Heart right ventricle (tissue), 16 donors: ENCODE data around the gene TRDN. TPM values are rescaled to one million over a fixed set of nuclear protein-coding genes. Genes with fewer than 3 reads are reported as not detected.

Experiments used
- ATAC-seq, 8 donors: fragments of 200-7000 bp; cut with Tn5 transposase; one replicate each; pipeline ENCODE4 v1.9.1; 2020; ENCODE audit warnings: mild to moderate bottlenecking in 8 of 8, moderate library complexity in 8 of 8, moderate number of reproducible peaks in 1 of 8
- DNase-seq, 2 donors: peaks; one replicate each; pipeline ENCODE4 v3.0.0-alpha.2; 2020
- H3K27ac ChIP-seq, 10 donors: fragments of 200-600 bp; sonication (generic) in 2 of 10; one replicate each; pipeline versions ENCODE4 v1.5.0 to v1.8.0; 2020 to 2022; ENCODE audit warnings: mild to moderate bottlenecking in 3 of 10
- H3K27me3 ChIP-seq, 7 donors: fragments of 200-600 bp; one replicate each; pipeline ENCODE4 v1.8.0; 2021 to 2022; ENCODE audit warnings: mild to moderate bottlenecking in 2 of 7
- H3K36me3 ChIP-seq, 9 donors: fragments of 200-600 bp; sonication (generic) in 1 of 9; one replicate each; pipeline versions ENCODE4 v1.5.0 to v1.8.0; 2020 to 2022; ENCODE audit warnings: mild to moderate bottlenecking in 2 of 9
- H3K4me1 ChIP-seq, 9 donors: fragments of 200-600 bp; sonication (generic) in 1 of 9; one replicate each; pipeline versions ENCODE4 v1.5.0 to v1.8.0; 2020 to 2022; ENCODE audit warnings: mild to moderate bottlenecking in 4 of 9
- H3K4me3 ChIP-seq, 10 donors: fragments of 200-600 bp; sonication (generic) in 2 of 10; one replicate each; pipeline versions ENCODE4 v1.5.0 to v1.8.0; 2020 to 2022; ENCODE audit warnings: mild to moderate bottlenecking in 7 of 10, moderate library complexity in 2 of 10
- H3K9me3 ChIP-seq, 11 donors: fragments of 200-600 bp in 10 of 11; sonication (generic) in 2 of 11; one replicate each; pipeline versions ENCODE4 v1.5.0 to v1.8.0; 2013 to 2022; ENCODE audit warnings: mild to moderate bottlenecking in 2 of 11, control low read depth in 1 of 11, moderate library complexity in 1 of 11
- WGBS, 2 donors: extraction: QIAGEN DNeasy Blood & Tissue Kit; methylation state at CpG; one replicate each; pipeline ENCODE4 v1.1.7; 2013; ENCODE audit warnings: inconsistent platforms in 1 of 2; 5-methylcytosine and 5-hydroxymethylcytosine counted together
- intact Hi-C, 10 donors: fragments of 100-400 bp; cut with DNase I; formaldehyde crosslinking; loops; one replicate each; pipeline versions ENCODE4 v1.11.1 to v1.14.2; 2022
- polyA plus RNA-seq, 2 donors: library from polyadenylated mRNA; stranded (reverse); fragments of 200-250 nt; gene quantifications; one replicate each; pipeline ENCODE4 v1.2.3, GENCODE V29; 2013
- total RNA-seq, 10 donors: library from RNA; stranded (reverse); fragmentation: NEBNext Ultra II Directional in 3 of 10; extraction: Animal tissue kit (Norgen Biotek cat#: 25700) in 3 of 10; gene quantifications; one replicate each; pipeline versions ENCODE4 v1.2.1 to v1.2.4, GENCODE V29; 2021 to 2023
- TF ChIP-seq, protein P1 (sequence below), 9 donors: fragments of 200-600 bp; sonication (generic) in 2 of 9; IDR thresholded peaks; one replicate each; pipeline versions ENCODE4 v1.5.0 to v1.8.0; 2021 to 2022; ENCODE audit warnings: antibody characterized with exemption in 9 of 9, mild to moderate bottlenecking in 5 of 9, moderate library complexity in 1 of 9
- donor health status: Arrhythmogenic right ventricular cardiomyopathy.
- donor health status: ischemic (EF 13 %, LVEDD 7.1; RV severe dilation, severe dysfunction).
- donor health status: healthy with polysubstance abuse.
- donor health status: DM: no; HTN: yes; CAD: no.
- donor health status: DM: no; HTN: no; CAD: no.
- donor health status: ischemic (EF 25% LVEDD 6.9; RV normal size, moderate dysfunction).
- donor health status: ischemic (EF 25% LVEDD 5.7; RV mildly dilated, moderate dysfunction).
- donor health status: healthy.
- donor health status: DM: yes; HTN: yes; CAD: no.
- donor health status: Ischemic cardiomyopathy.
- donor health status: ischemic (EF 35%, LVEDD 5.7; RV mildly dilated, moderate dysfunction).
- donor health status: nonischemic (EF 11% LVEDD 7.7; RV severe dilation, severe dysfunction).
- donor health status: DM: yes; HTN: yes; CAD: no.
- donor health status: PGD.
- donor health status: ischemic (EF 29% LVEDD 5.4; RV normal size, mild dysfunction).
- donor health status: nonischemic (EF 23%, LVEDD 6.1; RV moderate dilation, normal function).

Gene TRDN
- total and polyA plus RNA-seq, 12 donors = 37.6 to 1,141 (median 437) TPM

GRCh38 chr6:123546537-123546936 is 90.2 kb downstream of the TRDN start:
- H3K27ac ChIP-seq = no peak overlapping the region

GRCh38 chr6:123541462-123541861 is 95.3 kb downstream of the TRDN start:
- peak in 1 of 8 donors; percentile 44 for ATAC-seq

More at GRCh38 chr6:123546537-123546936, 90.2 kb downstream of the TRDN start:
- intact Hi-C loops = no loop called here
- DNase-seq (no peak), ATAC-seq (no peak)
- H3K4me1 ChIP-seq = peaks cover 0 to 29% (median 5%) of the 10 kb centered on the region in 9 donors
- H3K4me3 ChIP-seq = no peak overlapping the region
- 50 to 51% methylated on average over 2 of the region's 2 CpGs for WGBS, 2 donors
- no peaks in the 10 kb centered on the region for H3K9me3 ChIP-seq
- TF ChIP-seq, protein P1, sequence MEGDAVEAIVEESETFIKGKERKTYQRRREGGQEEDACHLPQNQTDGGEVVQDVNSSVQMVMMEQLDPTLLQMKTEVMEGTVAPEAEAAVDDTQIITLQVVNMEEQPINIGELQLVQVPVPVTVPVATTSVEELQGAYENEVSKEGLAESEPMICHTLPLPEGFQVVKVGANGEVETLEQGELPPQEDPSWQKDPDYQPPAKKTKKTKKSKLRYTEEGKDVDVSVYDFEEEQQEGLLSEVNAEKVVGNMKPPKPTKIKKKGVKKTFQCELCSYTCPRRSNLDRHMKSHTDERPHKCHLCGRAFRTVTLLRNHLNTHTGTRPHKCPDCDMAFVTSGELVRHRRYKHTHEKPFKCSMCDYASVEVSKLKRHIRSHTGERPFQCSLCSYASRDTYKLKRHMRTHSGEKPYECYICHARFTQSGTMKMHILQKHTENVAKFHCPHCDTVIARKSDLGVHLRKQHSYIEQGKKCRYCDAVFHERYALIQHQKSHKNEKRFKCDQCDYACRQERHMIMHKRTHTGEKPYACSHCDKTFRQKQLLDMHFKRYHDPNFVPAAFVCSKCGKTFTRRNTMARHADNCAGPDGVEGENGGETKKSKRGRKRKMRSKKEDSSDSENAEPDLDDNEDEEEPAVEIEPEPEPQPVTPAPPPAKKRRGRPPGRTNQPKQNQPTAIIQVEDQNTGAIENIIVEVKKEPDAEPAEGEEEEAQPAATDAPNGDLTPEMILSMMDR (IDR thresholded peaks at IDR 0.05) = no peak
- H3K36me3 ChIP-seq = peaks cover 0 to 9% (median 0%) of the 10 kb centered on the region in 9 donors
- no peaks in the 10 kb centered on the region for H3K27me3 ChIP-seq

GRCh38 chr6:123533862-123534648 is 102.7 kb downstream of the TRDN start:
- WGBS, 2 donors = 13 to 23% methylated on average over 2 of the region's 2 CpGs
- Histone ChIP-seq H3K27me3 (no peaks in the 10 kb centered on the region), H3K27ac (peak overlapping the region in 9 of 10 donors; percentile 29 to 83 (median 70)), H3K9me3 (no peaks in the 10 kb centered on the region), H3K36me3 (no peaks in the 10 kb centered on the region), H3K4me3 (no peak overlapping the region), H3K4me1 (peaks cover 0 to 22% (median 12%) of the 10 kb centered on the region in 9 donors)
- ATAC-seq (peak; percentile 46 to 98 (median 91)), DNase-seq (peak in 1 of 2 donors; percentile 37)
- TF ChIP-seq, protein P1 (IDR thresholded peaks at IDR 0.05) = no peak
- intact Hi-C loops = no loop called here

More at GRCh38 chr6:123541462-123541861, 95.3 kb downstream of the TRDN start:
- no peaks in the 10 kb centered on the region for H3K9me3 ChIP-seq
- H3K4me1 ChIP-seq = peaks cover 0 to 6% (median 0%) of the 10 kb centered on the region in 9 donors
- no peak overlapping the region for H3K27ac ChIP-seq
- H3K4me3 ChIP-seq = no peak overlapping the region
- intact Hi-C loops = no loop called here
- peaks cover 0 to 5% (median 0%) of the 10 kb centered on the region in 9 donors for H3K36me3 ChIP-seq
- 88 to 90% methylated on average over 4 of the region's 4 CpGs for WGBS, 2 donors
- no peak for DNase-seq
- TF ChIP-seq, protein P1 (IDR thresholded peaks at IDR 0.05) = no peak
- H3K27me3 ChIP-seq = no peaks in the 10 kb centered on the region

GRCh38 chr6:123529843-123530242 is 106.9 kb downstream of the TRDN start:
- intact Hi-C loops = no loop called here
- H3K4me3 ChIP-seq = no peak overlapping the region
- no peaks in the 10 kb centered on the region for H3K27me3 ChIP-seq
- peaks cover 0 to 4% (median 0%) of the 10 kb centered on the region in 11 donors for H3K9me3 ChIP-seq
- TF ChIP-seq, protein P1 (IDR thresholded peaks at IDR 0.05) = no peak
- 24 to 28% methylated on average over 1 of the region's 1 CpG for WGBS, 2 donors
- H3K27ac ChIP-seq = peak overlapping the region in 7 of 10 donors; percentile 18 to 67 (median 36)
- no peak for ATAC-seq
- H3K4me1 ChIP-seq = peaks cover 0 to 20% (median 5%) of the 10 kb centered on the region in 9 donors
- H3K36me3 ChIP-seq = peaks cover 0 to 6% (median 0%) of the 10 kb centered on the region in 9 donors
- DNase-seq = no peak
